H1 (cell line): Measurements from ENCODE around the gene CDK8. TPM values are rescaled to one million over a fixed set of nuclear protein-coding genes. Genes with fewer than 3 reads are reported as not detected.

Experiments used
- CTCF ChIA-PET: fragments of 300-600 bp; sonication (Branson Sonifier 250); formaldehyde crosslinking; loops from one replicate; lab custom pipeline; 2021; ENCODE audit not compliant: partially characterized antibody; lab: Charles Lee
- POLR2A ChIA-PET: fragments of 300-600 bp; sonication (Branson Sonifier 250); formaldehyde crosslinking; loops from one replicate; lab custom pipeline; 2021; ENCODE audit warnings: inconsistent platforms; ENCODE audit not compliant: partially characterized antibody; lab: Charles Lee
- DNase-seq, 2 experiments: peaks; one replicate each; pipeline versions ENCODE4 v3.0.0 to v3.0.0-alpha.2; 2010 to 2022; ENCODE audit warnings: low spot score in 2 of 2, low read depth in 1 of 2, mixed read lengths in 1 of 2
- FAIRE-seq: peaks from 2 replicates; lab custom pipeline; 2011; peaks lifted over from hg19 to GRCh38; lab: Jason Lieb, UNC
- H2AFZ ChIP-seq: 2 replicates; pipeline ENCODE4 v1.8.1; 2012; ENCODE audit warnings: low read length, inconsistent platforms
- H2AK5ac ChIP-seq: 2 replicates; pipeline ENCODE4 v1.6.1; 2013; ENCODE audit warnings: low read depth, low read length
- H2BK120ac ChIP-seq: replicated peaks from 2 replicates; pipeline ENCODE3; 2013; ENCODE audit warnings: low read depth, low read length, inconsistent platforms
- H2BK12ac ChIP-seq: 2 replicates; pipeline ENCODE4 v1.6.1; 2013; ENCODE audit warnings: low read depth, low read length
- H2BK15ac ChIP-seq: 2 replicates; pipeline ENCODE4 v1.6.1; 2013; ENCODE audit warnings: low read length
- H2BK20ac ChIP-seq: 2 replicates; pipeline ENCODE4 v1.6.1; 2013; ENCODE audit warnings: low read length
- H2BK5ac ChIP-seq: 2 replicates; pipeline ENCODE4 v1.6.1; 2013; ENCODE audit warnings: low read depth, low read length
- H3K14ac ChIP-seq: 2 replicates; pipeline ENCODE4 v1.6.1; 2013; ENCODE audit warnings: inconsistent platforms; ENCODE audit not compliant: insufficient read length
- H3K18ac ChIP-seq: 2 replicates; pipeline ENCODE4 v1.6.1; 2013; ENCODE audit warnings: low read length; ENCODE audit errors: extremely low read depth
- H3K23ac ChIP-seq: 2 replicates; pipeline ENCODE4 v1.6.1; 2013; ENCODE audit warnings: inconsistent platforms; ENCODE audit not compliant: insufficient read length
- H3K23me2 ChIP-seq: 2 replicates; pipeline ENCODE4 v1.6.1; 2013; ENCODE audit warnings: low read depth, low read length
- H3K27ac ChIP-seq: 2 replicates; pipeline ENCODE4 v1.6.1; 2011; ENCODE audit warnings: low read depth, low read length, inconsistent platforms
- H3K27me3 ChIP-seq, 4 experiments: replicated peaks in 1 of 4; 1 replicate in 1 of 4; 2 replicates in 3 of 4; pipeline versions ENCODE4 v1.6.1 to v1.8.1; 2011 to 2013; ENCODE audit warnings: low read length in 3 of 4, mild to moderate bottlenecking in 3 of 4, inconsistent platforms in 2 of 4, mixed read lengths in 2 of 4, moderate library complexity in 1 of 4; ENCODE audit not compliant: control insufficient read depth in 3 of 4, insufficient read depth in 3 of 4; ENCODE audit errors: extremely low read depth in 1 of 4
- H3K36me3 ChIP-seq, 4 experiments: 2 replicates each; pipeline versions ENCODE4 v1.6.1 to v1.8.1; 2011 to 2013; ENCODE audit warnings: mild to moderate bottlenecking in 4 of 4, low read length in 3 of 4, moderate library complexity in 2 of 4, control low read depth in 1 of 4, inconsistent platforms in 1 of 4; ENCODE audit not compliant: insufficient read depth in 4 of 4, control insufficient read depth in 2 of 4
- H3K4ac ChIP-seq: replicated peaks from 2 replicates; pipeline ENCODE3; 2013; ENCODE audit warnings: low read length, low read depth, mixed read lengths, inconsistent platforms; ENCODE audit not compliant: insufficient read length
- H3K4me1 ChIP-seq, 4 experiments: replicated peaks in 1 of 4; 1 replicate in 1 of 4; 2 replicates in 3 of 4; pipeline versions ENCODE4 v1.6.1 to v1.8.1; 2011 to 2013; ENCODE audit warnings: low read length in 3 of 4, inconsistent platforms in 2 of 4, mixed read lengths in 1 of 4; ENCODE audit not compliant: insufficient read depth in 4 of 4, control insufficient read depth in 3 of 4
- H3K4me2 ChIP-seq, 2 experiments: 2 replicates each; pipeline versions ENCODE4 v1.6.1 to v1.8.1; 2011 to 2013; ENCODE audit warnings: low read depth in 2 of 2, low read length in 2 of 2, control low read depth in 1 of 2, inconsistent platforms in 1 of 2, mild to moderate bottlenecking in 1 of 2; ENCODE audit not compliant: insufficient read depth in 1 of 2
- H3K4me3 ChIP-seq, 4 experiments: fragments of 200-600, 300-600 bp in 1 of 4; sonication (generic), shearing (Covaris generic), sonication (Bioruptor Twin) in 1 of 4; 2 replicates each; pipeline versions ENCODE4 v1.5.1 to v1.8.1; 2011 to 2016; ENCODE audit warnings: low read length in 4 of 4, low read depth in 3 of 4, control low read depth in 2 of 4, inconsistent platforms in 2 of 4, mild to moderate bottlenecking in 2 of 4, mixed read lengths in 1 of 4, moderate library complexity in 1 of 4; ENCODE audit not compliant: insufficient read depth in 2 of 4; ENCODE audit errors: extremely low read depth in 1 of 4
- H3K56ac ChIP-seq: replicated peaks from 2 replicates; pipeline ENCODE3; 2013; ENCODE audit warnings: low read depth, mild to moderate bottlenecking, mixed read lengths, low read length, inconsistent platforms; ENCODE audit not compliant: insufficient read length
- H3K79me1 ChIP-seq: 2 replicates; pipeline ENCODE4 v1.6.1; 2013; ENCODE audit warnings: low read depth, low read length, control low read depth
- H3K79me2 ChIP-seq, 2 experiments: 2 replicates each; pipeline versions ENCODE4 v1.6.1 to v1.8.1; 2012 to 2013; ENCODE audit warnings: low read length in 2 of 2, mild to moderate bottlenecking in 2 of 2, inconsistent platforms in 1 of 2; ENCODE audit not compliant: insufficient read depth in 2 of 2, control insufficient read depth in 1 of 2
- H3K9ac ChIP-seq, 4 experiments: replicated peaks in 1 of 4; 1 replicate in 1 of 4; 2 replicates in 3 of 4; pipeline versions ENCODE4 v1.6.1 to v1.8.1; 2011 to 2013; ENCODE audit warnings: low read depth in 3 of 4, low read length in 3 of 4, control low read depth in 2 of 4, mild to moderate bottlenecking in 2 of 4, moderate library complexity in 2 of 4, inconsistent platforms in 1 of 4; ENCODE audit errors: extremely low read depth in 1 of 4
- H3K9me3 ChIP-seq, 2 experiments: 2 replicates each; pipeline versions ENCODE4 v1.6.1 to v1.8.1; 2012 to 2013; ENCODE audit warnings: mild to moderate bottlenecking in 2 of 2, moderate library complexity in 2 of 2, control low read depth in 1 of 2, inconsistent platforms in 1 of 2, low read depth in 1 of 2, low read length in 1 of 2, mixed read lengths in 1 of 2; ENCODE audit not compliant: insufficient read depth in 2 of 2
- H4K20me1 ChIP-seq, 2 experiments: replicated peaks in 1 of 2; 2 replicates each; pipeline versions ENCODE3 to v1.8.1; 2011 to 2013; ENCODE audit warnings: inconsistent platforms in 2 of 2, low read length in 2 of 2, mild to moderate bottlenecking in 1 of 2; ENCODE audit not compliant: insufficient read depth in 2 of 2, control insufficient read depth in 1 of 2
- H4K5ac ChIP-seq: 2 replicates; pipeline ENCODE4 v1.6.1; 2013; ENCODE audit warnings: low read length, low read depth, mixed read lengths, inconsistent platforms; ENCODE audit not compliant: insufficient read length
- H4K8ac ChIP-seq: 2 replicates; pipeline ENCODE4 v1.8.0; 2013; ENCODE audit warnings: mild to moderate bottlenecking, moderate library complexity, low read length, inconsistent platforms; ENCODE audit not compliant: insufficient read depth; ENCODE audit errors: extremely low read depth
- H4K91ac ChIP-seq: replicated peaks from 2 replicates; pipeline ENCODE3; 2013; ENCODE audit warnings: low read length, mixed read lengths, inconsistent platforms; ENCODE audit not compliant: insufficient read length
- HDAC2 ChIP-seq, 2 experiments: fragments of 300-600 bp in 1 of 2; sonication (generic) in 1 of 2; IDR thresholded peaks; 2 replicates each; pipeline ENCODE4 v1.6.1; 2011 to 2012; ENCODE audit warnings: low read depth in 2 of 2, low read length in 2 of 2, mild to moderate bottlenecking in 2 of 2, moderate library complexity in 2 of 2, borderline replicate concordance in 1 of 2, inconsistent platforms in 1 of 2
- JUN ChIP-seq: IDR thresholded peaks from 2 replicates; pipeline ENCODE4 v1.6.1; 2011; ENCODE audit warnings: low read depth, mild to moderate bottlenecking, improper control_type of control experiment, low read length
- POU5F1 ChIP-seq: IDR thresholded peaks from 2 replicates; pipeline ENCODE4 v1.6.1; 2011; ENCODE audit warnings: low read depth, mild to moderate bottlenecking, low read length, moderate library complexity
- SUZ12 ChIP-seq: fragments of 200-600 bp; sonication (generic); IDR thresholded peaks from 2 replicates; pipeline ENCODE4 v1.6.1; 2012; ENCODE audit warnings: mild to moderate bottlenecking, inconsistent platforms, low read length, moderate library complexity, mixed read lengths
- YY1 ChIP-seq: IDR thresholded peaks from 2 replicates; pipeline ENCODE4 v1.6.1; 2011; ENCODE audit warnings: low read depth, mild to moderate bottlenecking, low read length
- ZNF274 ChIP-seq: IDR thresholded peaks from 2 replicates; pipeline ENCODE4 v1.7.0; 2012; ENCODE audit warnings: low read length, borderline replicate concordance; ENCODE audit errors: extremely low read depth
- WGBS, 2 experiments: shearing (Covaris generic) in 1 of 2; methylation state at CpG; one replicate each; pipeline versions ENCODE4 v1.1.6 to v1.1.7; 2013 to 2015; ENCODE audit warnings: low lambda C conversion rate in 2 of 2, mixed read lengths in 2 of 2, inconsistent platforms in 1 of 2, low coverage in 1 of 2, missing lambda C conversion rate in 1 of 2; ENCODE audit not compliant: insufficient replicate concordance in 2 of 2, insufficient coverage in 1 of 2, insufficient read length in 1 of 2; ENCODE audit errors: extremely low coverage in 1 of 2, missing lambda C conversion rate in 1 of 2; 5-methylcytosine and 5-hydroxymethylcytosine counted together
- polyA plus RNA-seq, 7 experiments: library from polyadenylated mRNA; depleted of rRNA in 3 of 7; stranded (reverse) in 5 of 7; unstranded in 2 of 7; fragments of >200 nt in 5 of 7; fragments of 200-250 nt in 2 of 7; gene quantifications; 1 replicate in 5 of 7; 2 replicates in 1 of 7; 4 replicates in 1 of 7; pipeline versions ENCODE4 v1.2.1 to v1.2.3, GENCODE V29; 2011 to 2013; ENCODE audit warnings: missing spikeins in 2 of 7, mixed read lengths in 2 of 7
- total RNA-seq: library from RNA; stranded (reverse); fragmentation: NEBNext Ultra II Directional; extraction: Animal tissue kit (Norgen Biotek cat#: 25700); gene quantifications from 2 replicates; pipeline ENCODE4 v1.2.1, GENCODE V29; 2021

The CDK8 gene
- total and polyA plus RNA-seq, 2 of the 8 experiments (the other 6 are each of a cell fraction or from before 2014, with no cell fraction given) = 22.1 to 25.6 TPM

DNA sequence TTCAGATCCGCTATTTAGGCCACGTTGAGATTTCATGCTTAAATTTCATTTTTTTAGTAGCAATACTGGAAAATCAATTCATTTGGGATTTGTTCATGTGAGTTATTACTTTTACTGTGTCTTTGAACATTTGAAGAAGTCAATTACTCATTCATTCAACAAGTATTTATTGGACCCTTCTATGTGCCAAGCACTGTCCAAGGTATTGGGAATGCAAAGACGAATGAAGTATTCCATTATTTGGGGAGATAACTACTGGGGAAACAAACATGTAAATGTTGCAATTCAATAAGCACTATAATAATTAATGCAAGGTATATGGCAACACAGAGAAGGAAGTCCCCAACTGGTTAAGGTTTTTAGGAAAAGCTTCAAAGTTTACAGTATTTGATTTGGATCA is 5.7 kb downstream of the CDK8 start:
- H2AFZ ChIP-seq = no peak overlapping the region
- no peak overlapping the region for H2AK5ac ChIP-seq
- WGBS, 2 experiments = 95% methylated on average over 3 of the region's 3 CpGs; no CpG with 5 or more reads in 1 of the 2 experiments
- H3K23me2 ChIP-seq = peaks cover 3% of the 10 kb centered on the region; the same call in 1 of the 2 replicates
- peaks cover 7 to 99% of the 10 kb centered on the region in 2 experiments; a peak in 3 of 4 replicates for H3K79me2 ChIP-seq
- H3K4me3 ChIP-seq = no peak overlapping the region
- CTCF ChIA-PET = no interaction called here
- FAIRE-seq (no peak), DNase-seq (no peak)
- no peaks in the 10 kb centered on the region for H3K27me3 ChIP-seq
- H3K23ac ChIP-seq = no peak overlapping the region
- POLR2A ChIA-PET = no interaction called here
- H3K9ac ChIP-seq = no peak overlapping the region
- H4K5ac ChIP-seq = no peak overlapping the region
- H3K18ac ChIP-seq = no peak overlapping the region
- no peak overlapping the region for H2BK12ac ChIP-seq
- no peak overlapping the region for H2BK20ac ChIP-seq
- H4K8ac ChIP-seq = no peak overlapping the region
- no peak overlapping the region for H3K14ac ChIP-seq
- H2BK5ac ChIP-seq = no peak overlapping the region
- no peak overlapping the region for H2BK15ac ChIP-seq
- no peak overlapping the region for H3K56ac ChIP-seq
- peaks cover 4 to 9% of the 10 kb centered on the region in 2 experiments for H4K20me1 ChIP-seq
- no peak overlapping the region for H3K4ac ChIP-seq
- H3K9me3 ChIP-seq = no peaks in the 10 kb centered on the region
- H3K36me3 ChIP-seq = no peaks in the 10 kb centered on the region
- H2BK120ac ChIP-seq = no peak overlapping the region
- TF ChIP-seq YY1 = no peak
- TF ChIP-seq POU5F1 = no peak
- no peak for TF ChIP-seq ZNF274
- no peak for TF ChIP-seq SUZ12
- TF ChIP-seq HDAC2 (IDR thresholded peaks at IDR 0.05; ENCODE audit: borderline replicate concordance in 1 of 2, low read depth in 2 of 2, low read length in 2 of 2) = no peak
- TF ChIP-seq JUN = no peak
- TF ChIP-seq, all 59 proteins: peak for 0
- no peak overlapping the region for H4K91ac ChIP-seq
- no peak overlapping the region for H3K4me2 ChIP-seq
- H3K4me1 ChIP-seq = peaks cover 0 to 3% (median 0%) of the 10 kb centered on the region in 4 experiments; a peak in 1 of 7 replicates
- H3K79me1 ChIP-seq = peaks cover 2% of the 10 kb centered on the region; the same call in 1 of the 2 replicates
- H3K27ac ChIP-seq = no peak overlapping the region
